Left lobe of liver (tissue), 2 donors: ENCODE data around the gene GORASP2. TPM values are rescaled to one million over a fixed set of nuclear protein-coding genes. Genes with fewer than 3 reads are reported as not detected.
"Not testable (repeated sequence)": the region's sequence is repeated elsewhere in the genome, so short reads cannot be mapped to it uniquely, and the experiment has no call there.

ENCODE experiments used
- ATAC-seq: fragments of 200-7000 bp; cut with Tn5 transposase; one replicate; pipeline ENCODE4 v1.9.1; 2020; ENCODE audit warnings: mild to moderate bottlenecking, moderate library complexity
- DNase-seq: peaks from one replicate; pipeline ENCODE4 v3.0.0-alpha.2; 2020; ENCODE audit warnings: low spot score
- total RNA-seq: library from RNA; stranded (reverse); gene quantifications from one replicate; pipeline ENCODE4 v1.2.1, GENCODE V29; 2021
- donor health status: DM: no; HTN: no; CAD: no; lungs with moderate emphysema.
- donor health status: DM: no; HTN: yes; CAD: no.

The GORASP2 gene
- 30.4 TPM for total RNA-seq

DNA sequence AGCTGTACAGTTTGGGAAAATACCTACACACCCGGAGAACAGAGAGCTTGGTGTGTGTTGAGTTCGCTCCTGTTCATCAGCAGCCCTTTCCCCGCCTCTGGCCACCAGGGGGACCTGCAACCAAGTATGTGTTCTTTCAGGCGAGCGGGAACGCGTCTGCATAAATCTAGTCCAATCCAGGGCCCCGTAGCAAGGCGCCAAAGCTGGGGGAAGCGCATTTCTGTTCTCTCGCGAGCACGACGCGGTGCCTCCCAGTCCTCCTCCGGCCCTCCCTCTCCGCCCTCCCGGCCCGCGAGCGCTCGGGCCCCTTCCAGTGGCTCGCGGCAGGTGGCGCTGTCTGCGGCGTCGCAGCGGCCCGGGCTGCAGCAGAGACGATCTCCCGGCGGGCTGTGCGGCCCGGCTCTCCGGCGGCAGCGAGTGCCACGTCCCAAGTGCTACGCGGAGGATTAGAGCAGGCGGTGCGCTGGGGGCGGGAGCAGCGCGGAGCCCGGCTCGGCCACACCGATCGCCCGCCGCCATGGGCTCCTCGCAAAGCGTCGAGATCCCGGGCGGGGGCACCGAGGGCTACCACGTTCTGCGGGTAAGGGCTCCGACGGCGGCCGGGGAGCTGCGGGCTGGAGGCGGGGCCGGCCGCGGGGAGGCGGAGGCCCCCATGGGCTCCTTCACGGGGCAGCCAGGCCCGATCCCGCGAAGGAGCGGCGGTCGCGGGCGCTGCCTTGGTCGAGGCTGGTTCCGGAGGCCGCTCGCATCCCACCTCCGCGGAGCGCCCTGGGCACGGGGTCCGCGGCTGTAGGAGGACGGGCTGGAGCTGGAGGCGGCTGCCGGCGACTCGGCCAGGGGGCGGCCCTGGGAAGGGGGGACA is at the start of gene GORASP2:
GORASP2 (plus strand) TSS at position 430 of the 862 bp plus-strand sequence; CDS start at position 518, 88 bp downstream.
- ATAC-seq (peak; percentile 94), DNase-seq (peak; percentile 99)

DNA sequence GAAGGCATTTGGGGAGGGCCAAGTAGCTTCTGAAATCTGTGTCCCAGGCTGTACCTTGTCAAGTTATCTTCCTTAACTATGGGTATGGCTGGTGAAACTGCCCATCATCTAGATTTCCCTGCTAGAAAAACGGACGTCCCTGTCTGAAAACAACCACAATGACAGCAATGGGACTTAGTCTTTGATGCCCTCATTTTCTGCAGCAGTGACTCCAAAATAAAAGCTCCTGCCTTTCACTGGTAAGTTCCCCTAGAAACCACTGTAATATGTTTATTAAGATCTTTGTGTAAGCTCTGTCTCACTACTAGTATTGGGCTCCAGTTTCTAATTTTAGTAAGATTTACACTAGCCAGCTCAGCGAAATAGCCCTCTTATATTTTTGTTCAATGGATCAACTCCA is 47.2 kb upstream of the GORASP2 start:
- DNase-seq (no peak), ATAC-seq (no peak)

DNA sequence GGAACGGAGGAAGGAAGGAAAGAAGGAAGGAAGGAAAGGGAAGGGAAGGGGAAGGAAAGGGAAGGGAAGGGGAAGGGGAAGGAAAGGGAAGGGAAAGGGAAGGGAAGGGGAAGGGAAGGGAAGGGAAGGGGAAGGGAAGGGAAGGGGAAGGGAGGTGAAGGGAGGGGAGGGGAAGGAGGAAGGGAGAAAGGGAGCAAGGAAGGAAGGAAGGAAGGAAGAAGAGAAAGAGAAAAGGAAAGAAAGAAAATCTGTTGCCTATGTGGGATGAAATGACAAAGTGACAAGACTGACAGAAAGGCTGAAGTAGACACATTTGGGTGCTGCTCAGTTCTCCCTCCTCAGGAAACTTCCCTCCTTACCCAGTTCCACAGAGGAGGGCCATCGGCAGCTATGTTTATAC is 46.3 kb upstream of the GORASP2 start:
- ATAC-seq = no peak
- no peak for DNase-seq

DNA sequence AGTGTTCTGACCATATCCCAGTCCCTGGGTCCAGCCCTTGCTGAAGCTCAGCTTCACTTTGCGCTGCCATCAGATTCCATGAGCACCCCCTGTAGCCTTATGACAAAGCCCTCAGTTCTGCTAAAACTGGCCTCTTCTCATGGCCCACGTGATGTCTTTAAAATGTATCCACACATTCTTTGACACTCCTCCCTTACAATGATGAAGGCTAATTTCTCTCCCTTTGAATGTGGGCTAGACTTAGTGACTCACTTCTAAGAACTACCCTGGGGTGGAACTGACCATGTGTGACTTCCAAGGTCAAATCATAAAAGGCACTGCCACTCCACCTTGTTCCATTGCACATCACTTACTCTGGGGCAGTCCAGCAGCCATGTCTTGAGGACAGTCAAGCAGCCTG is 45.4 kb upstream of the GORASP2 start:
- no peak for ATAC-seq
- DNase-seq = no peak

DNA sequence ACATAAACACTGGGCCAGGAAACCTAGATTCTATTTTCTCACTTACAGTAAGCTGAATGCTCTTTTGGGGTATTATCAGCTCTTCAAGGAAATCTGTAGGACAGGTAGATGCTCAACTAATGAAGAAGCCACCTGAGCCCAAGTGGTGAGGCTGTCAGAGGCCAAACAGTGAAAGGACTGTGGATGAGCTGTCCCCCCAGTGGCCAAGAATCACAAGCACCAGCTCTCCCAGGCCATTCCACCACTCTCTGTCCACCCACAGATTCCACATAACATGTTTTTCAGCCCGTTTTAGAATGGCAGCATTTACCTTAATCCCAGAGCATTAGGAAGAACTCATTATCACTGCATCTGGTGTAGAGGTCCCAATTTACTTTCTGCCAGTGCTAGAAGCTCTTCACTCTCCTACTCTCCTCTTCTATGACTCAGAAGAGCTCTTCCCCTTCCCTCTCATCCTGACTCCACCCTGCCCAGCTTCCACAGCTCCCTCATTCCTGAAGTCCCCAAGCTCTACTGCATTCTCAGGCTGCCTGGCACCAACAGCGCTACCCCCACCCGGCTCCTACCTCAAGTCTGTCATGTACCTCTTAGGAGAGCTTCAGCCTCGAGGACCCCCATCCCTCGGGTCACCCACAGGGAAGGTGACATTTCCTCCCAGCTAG is 43.8 kb upstream of the GORASP2 start:
- DNase-seq (no peak), ATAC-seq (no peak)

DNA sequence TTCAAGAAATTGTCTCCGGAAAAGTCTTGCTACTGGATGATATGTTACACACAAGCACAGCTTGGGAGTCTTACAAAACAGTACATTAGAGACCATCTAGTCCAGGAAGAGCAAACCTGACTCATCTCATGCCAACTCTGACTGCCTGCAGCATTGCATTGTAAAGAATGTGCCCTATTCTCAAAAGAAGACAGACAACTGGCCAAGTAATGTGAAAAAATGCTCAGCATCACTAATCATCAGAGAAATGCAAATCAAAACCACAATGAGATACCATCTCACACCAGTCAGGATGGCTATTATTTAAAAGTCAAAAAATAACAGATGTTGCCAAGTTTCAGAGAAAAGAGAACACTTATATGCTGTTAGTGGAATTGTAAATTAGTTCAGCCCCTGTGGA is 42.7 kb upstream of the GORASP2 start:
- ATAC-seq (no peak), DNase-seq (no peak)

DNA sequence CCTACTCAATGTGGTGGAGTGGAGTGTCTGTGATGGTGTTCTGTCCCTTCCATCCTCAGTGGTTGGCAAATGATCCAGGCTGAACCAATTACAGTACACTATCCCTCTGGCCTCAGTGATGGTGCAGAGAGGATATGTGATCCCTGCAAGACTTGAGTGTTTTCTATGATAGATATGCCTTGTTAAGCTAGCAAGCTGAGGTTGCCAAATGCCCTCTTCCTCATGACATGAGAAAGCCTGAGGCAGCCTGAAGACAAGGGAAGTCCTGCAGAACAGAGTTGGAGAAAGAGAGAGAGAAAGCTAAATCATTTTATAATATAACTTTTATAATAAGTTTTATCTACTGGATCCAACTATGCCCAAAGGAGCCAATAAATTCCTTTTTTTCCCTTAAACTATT is 41.6 kb upstream of the GORASP2 start:
- no peak for ATAC-seq

DNA sequence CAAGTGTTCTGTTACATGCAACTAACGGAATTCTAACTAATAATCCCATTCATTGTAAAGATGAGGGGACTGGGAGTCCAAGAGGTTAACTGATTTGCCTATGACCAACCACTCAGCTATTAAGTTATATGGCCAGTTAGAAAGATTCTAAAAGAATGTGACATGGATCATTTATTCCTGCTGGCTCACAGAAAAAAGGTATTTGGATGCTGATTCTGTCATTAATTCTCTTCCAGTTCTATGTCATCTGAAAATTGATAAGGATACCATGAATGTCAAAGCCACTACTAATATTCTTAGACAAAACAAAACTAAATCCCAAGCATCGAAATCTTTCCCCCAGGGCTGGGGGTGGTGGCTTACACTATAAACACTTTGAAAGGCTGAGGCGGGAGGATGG is 41.2 kb upstream of the GORASP2 start:
- no peak for DNase-seq
- no peak for ATAC-seq

More for the DNA sequence above, 41.6 kb upstream of the GORASP2 start:
- DNase-seq = no peak

DNA sequence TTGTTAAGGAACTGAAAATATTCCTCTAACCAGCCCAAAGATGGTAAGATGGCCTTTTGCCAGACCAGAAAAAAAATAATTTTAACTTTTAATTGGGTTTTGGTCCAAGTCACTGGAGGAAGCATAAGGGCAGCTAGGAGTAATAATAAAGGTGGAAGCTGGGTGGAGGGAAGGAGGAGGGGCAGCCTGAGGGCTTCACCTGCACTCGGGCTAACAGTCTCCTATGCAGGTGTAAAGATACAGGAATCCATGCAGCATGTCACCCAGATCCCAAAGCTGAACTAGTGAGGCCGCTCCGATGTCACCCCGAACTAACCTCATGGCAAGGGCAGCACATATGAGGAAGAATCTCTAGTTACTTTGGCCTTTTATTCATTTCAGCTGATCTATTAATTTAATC is 37.2 kb upstream of the GORASP2 start:
- DNase-seq = no peak

DNA sequence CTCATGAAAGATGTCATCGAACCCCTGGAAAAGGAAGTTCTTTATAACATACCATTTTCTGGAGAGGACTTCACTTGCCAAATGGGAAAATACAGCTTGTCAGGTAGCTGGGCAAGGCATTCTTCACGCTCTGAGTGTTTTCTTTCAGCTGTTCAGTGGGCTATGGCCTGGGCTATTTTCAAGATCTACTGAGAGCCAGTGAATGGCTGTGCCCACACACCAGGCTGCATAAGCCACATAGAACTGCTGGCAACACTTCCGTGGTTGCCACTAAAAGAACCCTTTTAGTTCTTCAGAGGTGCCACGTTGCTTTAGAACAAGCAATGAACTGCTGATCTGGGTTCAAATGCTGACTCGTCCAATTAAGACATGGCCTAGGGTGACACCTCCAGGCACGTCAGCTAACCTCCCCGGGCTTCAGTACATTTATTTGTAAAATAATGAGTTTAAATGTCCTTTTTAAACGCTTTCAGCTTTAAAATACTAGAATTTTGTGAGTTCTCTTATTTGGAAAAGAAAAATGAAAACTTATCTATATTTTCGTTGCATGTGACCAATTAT is 36.6 kb upstream of the GORASP2 start:
- no peak for DNase-seq
- ATAC-seq = no peak

More for the DNA sequence above, 37.2 kb upstream of the GORASP2 start:
- no peak for ATAC-seq

DNA sequence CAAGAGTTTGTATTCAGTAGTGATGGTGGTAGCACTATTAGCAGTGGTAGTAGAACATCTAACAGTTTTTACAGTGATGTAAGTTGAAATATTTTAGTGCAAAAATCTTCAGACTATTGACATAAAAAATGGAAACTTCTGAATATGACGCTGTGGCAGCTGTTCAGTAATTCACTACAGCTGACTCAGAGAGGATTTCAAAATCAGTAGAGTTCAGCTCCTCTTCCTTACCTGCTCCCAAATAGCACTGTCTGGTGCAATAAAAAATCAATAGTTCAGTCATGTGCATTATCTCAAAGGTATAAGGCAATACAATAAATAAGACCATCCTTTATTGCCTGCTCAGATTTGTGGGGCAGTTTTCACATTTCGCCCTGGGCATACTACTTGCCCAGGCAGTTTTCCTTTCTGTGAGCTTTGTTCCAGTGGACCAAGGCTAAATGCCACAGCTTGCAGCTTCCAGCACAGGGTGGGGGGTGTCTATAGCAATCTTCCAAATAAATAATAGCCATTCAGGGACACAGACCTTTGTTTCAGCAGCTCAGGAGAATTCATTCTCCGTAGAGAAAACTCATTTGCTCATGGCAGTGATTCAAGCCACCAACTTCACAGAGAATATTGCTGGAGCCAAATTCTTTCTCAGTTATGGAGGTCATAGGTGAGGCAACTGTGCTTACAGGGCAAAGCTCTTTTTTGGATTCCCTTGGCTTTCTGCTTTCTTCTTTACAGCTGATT is 33.9 kb upstream of the GORASP2 start:
- DNase-seq = no peak
- ATAC-seq = peak; percentile 88

DNA sequence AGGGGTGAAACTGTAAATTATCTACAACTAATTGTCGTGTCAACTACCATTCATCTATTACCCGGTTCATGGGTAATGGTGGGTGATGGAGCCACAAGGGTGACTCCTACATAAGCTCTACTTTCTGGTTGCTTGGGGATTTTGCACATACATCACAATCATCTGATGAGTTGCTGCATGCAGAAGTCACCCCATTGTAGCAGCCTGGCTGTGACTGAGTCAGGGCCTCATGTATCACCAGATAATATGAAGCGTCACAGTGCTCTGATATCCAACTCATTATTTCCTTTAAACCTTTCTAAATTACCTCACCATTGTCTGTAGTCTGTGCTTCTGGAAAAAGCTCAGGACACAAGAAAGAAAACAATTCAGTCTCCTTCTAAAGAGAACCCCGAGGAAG is 32.4 kb upstream of the GORASP2 start:
- ATAC-seq = no peak
- DNase-seq = no peak

DNA sequence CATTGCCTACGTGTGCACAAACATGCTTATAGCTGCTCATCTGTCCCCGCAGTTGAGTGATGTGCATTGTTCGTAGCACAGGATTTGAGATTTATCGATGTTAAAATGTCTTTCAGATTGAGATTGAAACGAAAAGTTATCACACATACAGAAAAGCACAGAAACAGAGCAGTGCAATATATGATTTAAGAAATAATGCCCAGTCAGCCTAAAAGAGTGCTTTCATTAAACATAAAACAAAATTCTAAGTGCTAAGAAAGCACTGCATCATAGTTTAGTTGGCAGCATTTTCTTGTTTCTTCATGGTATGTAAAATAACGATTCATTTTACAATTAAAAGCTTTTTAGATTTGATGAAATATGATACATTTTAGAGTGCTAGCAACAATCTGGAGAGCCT is 31.9 kb upstream of the GORASP2 start:
- ATAC-seq = no peak
- DNase-seq = no peak

DNA sequence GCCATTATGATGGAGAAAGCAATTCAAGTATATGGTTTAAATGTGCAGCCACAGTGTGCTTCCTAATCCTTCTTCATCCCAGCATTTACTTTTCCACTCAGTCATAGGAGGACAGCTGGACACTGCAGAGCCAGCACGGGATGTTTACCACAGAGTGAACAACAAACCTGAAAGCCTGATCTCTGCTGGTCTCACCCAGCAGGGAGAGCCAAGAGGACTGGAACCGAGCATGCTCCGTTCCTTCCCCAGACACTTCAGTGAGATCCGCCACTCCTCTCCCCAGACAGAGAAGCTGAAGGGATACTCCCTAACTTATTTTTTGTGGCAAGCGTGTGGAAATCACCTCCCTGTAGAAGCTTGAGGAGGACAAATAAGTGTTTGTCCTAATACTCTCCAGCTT is 23.2 kb upstream of the GORASP2 start:
- ATAC-seq (no peak), DNase-seq (no peak)

DNA sequence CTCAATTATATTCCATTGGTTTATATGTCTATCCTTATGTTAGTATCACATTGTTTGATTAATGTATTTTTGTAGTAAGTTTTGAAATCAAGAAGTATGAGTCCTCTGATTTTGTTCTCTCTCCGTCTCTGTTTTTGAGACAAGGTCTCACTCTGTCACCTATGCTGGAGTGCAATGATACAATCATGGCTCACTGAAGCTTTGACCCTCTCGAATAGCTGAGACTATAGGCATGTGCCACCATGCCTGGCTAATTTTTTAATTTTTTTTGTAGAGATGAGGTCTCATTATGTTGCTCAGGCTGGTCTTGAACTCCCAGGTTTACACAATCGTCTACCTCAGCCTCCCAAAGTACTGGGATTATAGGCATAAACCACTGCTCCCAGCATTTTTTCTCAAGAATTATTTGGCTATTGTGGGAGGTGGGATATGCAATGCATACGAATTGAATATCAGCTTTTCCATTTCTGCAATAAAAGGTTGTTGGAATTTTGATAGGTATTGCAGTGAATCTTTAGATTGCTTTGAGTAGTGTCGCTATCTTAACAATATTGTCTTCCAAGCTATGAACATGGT is 17.7 kb upstream of the GORASP2 start:
- DNase-seq (no peak), ATAC-seq (no peak)

DNA sequence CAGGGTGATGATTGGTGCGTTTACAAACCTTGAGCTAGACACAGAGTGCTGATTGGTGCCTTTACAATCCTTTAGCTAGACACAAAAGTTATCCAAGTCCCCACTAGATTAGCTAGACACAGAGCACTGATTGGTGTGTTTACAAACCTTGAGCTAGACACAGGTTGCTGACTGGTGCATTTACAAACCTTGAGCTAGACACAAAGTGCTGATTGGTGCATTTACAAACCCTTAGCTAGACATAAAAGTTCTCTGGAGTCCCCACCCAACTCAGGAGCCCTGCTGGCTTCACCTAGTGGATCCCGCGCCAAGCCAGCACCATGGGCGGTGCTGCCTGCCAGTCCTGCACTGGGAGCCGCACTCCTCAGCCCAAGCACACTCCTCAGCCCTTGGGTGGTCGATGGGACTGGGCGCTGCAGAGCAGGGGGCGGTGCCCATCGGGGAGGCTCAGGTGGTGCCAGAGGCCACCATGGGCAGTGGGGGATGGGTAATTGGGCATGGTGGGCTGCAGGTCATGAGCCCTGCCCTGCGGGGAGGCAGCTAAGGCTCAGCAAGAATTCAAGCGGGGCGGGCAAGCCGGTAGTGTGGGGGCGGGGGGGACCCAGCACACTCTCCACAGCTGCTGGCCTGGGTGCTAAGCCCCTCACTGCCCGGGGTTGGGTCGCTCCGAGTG is 13.9 kb upstream of the GORASP2 start:
- not testable (repeated sequence) for DNase-seq, ATAC-seq

DNA sequence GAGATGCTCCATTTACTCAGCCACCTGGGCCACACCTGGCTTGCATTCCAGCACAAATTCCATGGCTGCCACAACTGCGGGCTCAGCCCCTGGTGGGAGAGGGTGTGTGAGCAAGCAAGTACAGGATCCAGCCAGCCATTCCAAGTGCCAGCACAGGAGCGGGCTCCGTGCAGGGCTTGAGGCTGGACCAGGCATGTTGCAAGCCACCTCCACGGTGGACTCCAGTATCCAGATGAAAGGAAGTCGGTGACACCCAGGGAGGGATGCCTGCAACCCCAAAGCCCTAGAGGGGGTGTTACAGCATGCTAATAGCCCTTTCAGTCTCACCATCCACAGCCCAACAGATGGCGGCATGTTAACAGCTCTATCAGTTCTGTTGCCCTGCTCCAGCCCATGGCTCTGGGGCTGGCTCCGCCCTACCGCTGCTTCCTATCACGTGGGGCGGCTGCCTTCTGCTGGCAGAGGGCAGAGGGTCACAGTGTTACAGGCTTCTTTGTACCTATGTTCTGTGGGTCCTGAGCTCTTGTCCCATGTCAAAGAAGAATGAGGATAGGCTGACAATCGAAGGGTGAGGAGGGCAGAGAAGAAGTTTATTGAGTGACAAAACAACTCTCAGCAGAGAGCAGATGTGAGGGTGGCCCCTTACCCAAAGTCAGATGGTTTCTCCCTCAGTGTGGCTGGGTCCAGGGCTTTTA is 11.7 kb upstream of the GORASP2 start:
- DNase-seq (no peak), ATAC-seq (no peak)

DNA sequence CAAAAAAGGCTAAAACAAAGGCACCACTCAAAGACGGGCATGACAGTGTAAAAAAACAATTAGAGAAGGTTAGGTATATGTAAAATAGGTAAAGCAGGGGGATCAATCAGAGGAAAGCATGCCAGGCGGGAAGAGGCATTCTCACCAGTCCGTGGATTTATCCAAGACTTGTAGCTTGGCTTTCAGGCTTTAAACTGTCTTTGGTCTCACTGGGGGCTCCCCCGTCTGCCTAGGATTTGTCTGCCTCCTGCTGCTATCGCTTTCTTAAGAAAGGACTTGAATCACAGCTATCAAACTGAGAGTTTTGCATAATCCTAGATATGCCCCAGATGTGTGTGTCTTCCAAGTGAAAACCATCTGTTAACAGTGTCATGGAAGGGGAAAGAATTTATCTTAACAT is 11.1 kb upstream of the GORASP2 start:
- no peak for DNase-seq
- no peak for ATAC-seq

DNA sequence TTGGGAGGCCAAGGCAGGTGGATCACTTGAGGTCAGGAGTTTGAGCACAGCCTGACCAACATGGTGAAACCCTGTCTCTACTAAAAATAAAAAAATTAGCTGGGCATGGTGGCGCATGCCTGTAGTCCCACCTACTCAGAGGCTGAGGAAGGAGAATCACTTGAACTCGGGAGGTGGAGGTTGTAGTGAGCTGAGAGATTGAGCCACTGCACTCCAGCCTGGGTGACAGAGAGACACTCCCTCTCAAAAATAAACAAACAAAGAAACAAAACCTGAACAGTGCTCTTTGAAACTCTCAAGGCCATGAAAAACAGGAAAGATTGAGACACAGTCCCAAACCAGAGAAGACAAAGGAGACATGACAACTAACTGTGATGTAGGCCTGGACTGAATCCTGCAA is 7.2 kb upstream of the GORASP2 start:
- not testable (repeated sequence) for ATAC-seq, DNase-seq
